HepG2 (cell line): ENCODE results near the gene HIVEP2. TPM values are rescaled to one million over a fixed set of nuclear protein-coding genes. Genes with fewer than 3 reads are reported as not detected.

Experiments used
- ARNTL ChIP-seq: sonication (generic); formaldehyde crosslinking; IDR thresholded peaks from 2 replicates; pipeline ENCODE4 v1.4.0; 2020; ENCODE audit warnings: mild to moderate bottlenecking, missing genetic modification reagents
- CCAR2 ChIP-seq: fragments of 200-400 bp; formaldehyde crosslinking; optimal IDR thresholded peaks from 2 replicates; pipeline ENCODE3; 2018; ENCODE audit warnings: low read depth, mild to moderate bottlenecking, low read length, moderate library complexity
- ETV6 ChIP-seq: sonication (generic); formaldehyde crosslinking; conservative IDR thresholded peaks from 2 replicates; pipeline ENCODE4 v1.4.0; 2020; ENCODE audit warnings: missing genetic modification reagents
- FOXA1 ChIP-seq, 2 experiments: fragments of 450-650 bp in 1 of 2; sonication (generic) in 1 of 2; formaldehyde crosslinking in 1 of 2; IDR thresholded peaks; 2 replicates each; pipeline versions ENCODE4 v1.4.0 to v1.6.1; 2016 to 2020; ENCODE audit warnings: missing genetic modification reagents in 1 of 2
- HDAC1 ChIP-seq: sonication (generic); formaldehyde crosslinking; IDR thresholded peaks from 2 replicates; pipeline ENCODE4 v1.5.1; 2020; ENCODE audit warnings: mild to moderate bottlenecking, missing genetic modification reagents
- HDAC2 ChIP-seq: sonication (generic); formaldehyde crosslinking; IDR thresholded peaks from 2 replicates; pipeline ENCODE4 v1.4.0; 2020; ENCODE audit warnings: missing genetic modification reagents
- HMG20B ChIP-seq: conservative IDR thresholded peaks from 2 replicates; pipeline ENCODE4 v1.6.1; 2016; ENCODE audit warnings: missing genetic modification reagents, missing compliant biosample characterization
- JARID2 ChIP-seq: sonication (generic); formaldehyde crosslinking; IDR thresholded peaks from 2 replicates; pipeline ENCODE4 v1.8.1; 2023; ENCODE audit warnings: missing genetic modification reagents, inconsistent platforms; ENCODE audit not compliant: insufficient replicate concordance
- KDM5A ChIP-seq: fragments of 200-600 bp; sonication (generic); IDR thresholded peaks from 2 replicates; pipeline ENCODE4 v1.7.0; 2018; ENCODE audit warnings: antibody characterized with exemption, mild to moderate bottlenecking, low read length, borderline replicate concordance
- SRSF1 ChIP-seq: fragments of 200-400 bp; formaldehyde crosslinking; optimal IDR thresholded peaks from 2 replicates; pipeline ENCODE3; 2017; ENCODE audit warnings: mild to moderate bottlenecking, low read depth, low read length, moderate library complexity
- TAF15 ChIP-seq: fragments of 200-400 bp; formaldehyde crosslinking; IDR thresholded peaks from one replicate; pipeline ENCODE4 v1.6.1; 2018; ENCODE audit warnings: mild to moderate bottlenecking, low read depth, low read length; ENCODE audit not compliant: poor library complexity, severe bottlenecking
- TBX3 ChIP-seq: fragments of 450-650 bp; IDR thresholded peaks from 2 replicates; pipeline ENCODE4 v1.6.1; 2017; ENCODE audit warnings: antibody characterized with exemption, mild to moderate bottlenecking, inconsistent platforms, borderline replicate concordance
- UBTF ChIP-seq: sonication (generic); formaldehyde crosslinking; IDR thresholded peaks from 2 replicates; pipeline ENCODE4 v1.4.0; 2020; ENCODE audit warnings: mild to moderate bottlenecking, missing genetic modification reagents
- ZBTB4 ChIP-seq: sonication (generic); formaldehyde crosslinking; IDR thresholded peaks from 2 replicates; pipeline ENCODE4 v1.4.0; 2020; ENCODE audit warnings: missing genetic modification reagents, mild to moderate bottlenecking, borderline replicate concordance
- ZFP36L1 ChIP-seq: sonication (generic); formaldehyde crosslinking; IDR thresholded peaks from 2 replicates; pipeline ENCODE4 v1.8.0; 2022; ENCODE audit warnings: mild to moderate bottlenecking, missing genetic modification reagents, moderate library complexity
- ZNF678 ChIP-seq: sonication (generic); formaldehyde crosslinking; IDR thresholded peaks from 2 replicates; pipeline ENCODE4 v1.4.0; 2020; ENCODE audit warnings: mild to moderate bottlenecking, missing genetic modification reagents
- ZNF749 ChIP-seq: sonication (generic); formaldehyde crosslinking; IDR thresholded peaks from 2 replicates; pipeline ENCODE4 v1.8.0; 2022; ENCODE audit warnings: mild to moderate bottlenecking, missing genetic modification reagents, moderate library complexity, borderline replicate concordance
- ZSCAN20 ChIP-seq: sonication (generic); formaldehyde crosslinking; IDR thresholded peaks from 2 replicates; pipeline ENCODE4 v1.4.0; 2020; ENCODE audit warnings: missing genetic modification reagents, mild to moderate bottlenecking, borderline replicate concordance
- polyA plus RNA-seq, 8 experiments: library from polyadenylated mRNA; depleted of rRNA in 3 of 8; stranded (reverse) in 7 of 8; unstranded in 1 of 8; fragments of >200 nt; fragmentation: Illumina TruSeq in 4 of 8; extraction: Trizol in 4 of 8; gene quantifications; 2 replicates each; pipeline versions ENCODE4 v1.2.1 to v1.2.3, GENCODE V29; 2011 to 2016; ENCODE audit warnings: low read depth in 4 of 8, missing spikeins in 1 of 8, mixed read lengths in 1 of 8; ENCODE audit not compliant: insufficient read depth in 1 of 8
- total RNA-seq, 5 experiments: library from RNA; depleted of rRNA; stranded (reverse); fragments of >200 nt; fragmentation: Illumina TruSeq; extraction: Trizol; gene quantifications; 2 replicates each; pipeline ENCODE4 v1.2.3, GENCODE V29; 2016; ENCODE audit warnings: low read depth in 1 of 5

HIVEP2 gene
- total and polyA plus RNA-seq, 2 of the 13 experiments (the other 11 are each of a cell fraction or from before 2014, with no cell fraction given) = 3.4 to 12.9 TPM

GRCh38 chr6:142945446-142946180 is 637 bp upstream of the HIVEP2 start (continued):
- TF ChIP-seq UBTF (CRISPR knock-in tag) = peak; percentile 28; the same call in 1 of the 2 replicates
- 0 out of 2 replicates have a peak, but pooled peaks have one; percentile 4 for TF ChIP-seq ARNTL
- peak; percentile 27 for TF ChIP-seq JARID2 (CRISPR knock-in tag)
- TF ChIP-seq HDAC2 (CRISPR knock-in tag) = no peak
- peak; percentile 61; the same call in 1 of the 2 replicates for TF ChIP-seq HDAC1 (CRISPR knock-in tag)
- peak; percentile 29 for TF ChIP-seq SRSF1
- no peak; the same call in 1 of the 2 replicates for TF ChIP-seq ZBTB4 (CRISPR knock-in tag)
- TF ChIP-seq TBX3 = no peak
- no peak for TF ChIP-seq ETV6 (CRISPR knock-in tag)
- TF ChIP-seq ZNF749 = 0 out of 2 replicates have a peak, but pooled peaks have one; percentile 12
- TF ChIP-seq KDM5A = no peak
- TF ChIP-seq ZFP36L1 (CRISPR knock-in tag) = no peak
- no peak for TF ChIP-seq TAF15
- TF ChIP-seq HMG20B = 0 out of 2 replicates have a peak, but pooled peaks have one; percentile 11
- no peak for TF ChIP-seq ZSCAN20 (CRISPR knock-in tag)
- no peak for TF ChIP-seq FOXA1 (IDR thresholded peaks at IDR 0.05)
- no peak for TF ChIP-seq FOXA1 (CRISPR knock-in tag; IDR thresholded peaks at IDR 0.05)
- no peak for TF ChIP-seq ZNF678
- TF ChIP-seq CCAR2 = no peak
